HCT116 (cell line): ENCODE results near the gene PLEKHG3. TPM values are rescaled to one million over a fixed set of nuclear protein-coding genes. Genes with fewer than 3 reads are reported as not detected.

Experiments used
- ATAC-seq: fragments of 200-7000 bp; cut with Tn5 transposase; 2 replicates; pipeline ENCODE4 v1.9.1; 2020; ENCODE audit warnings: mild to moderate bottlenecking, moderate library complexity
- BruUV-seq: library from RNA; stranded (reverse); fragments of 400-500 nt; replicated peaks from 2 replicates; lab custom pipeline; 2021; lab: Mats Ljungman, UMichigan
- CTCF ChIA-PET: fragments of 300-600 bp; sonication (Branson Sonifier 250); formaldehyde crosslinking; loops from one replicate; lab custom pipeline; 2021; ENCODE audit warnings: antibody characterized with exemption; lab: Charles Lee
- POLR2A ChIA-PET: fragments of 300-600, 350-600 bp; sonication (Branson Sonifier 250); formaldehyde crosslinking; loops from one replicate; lab custom pipeline; 2021; ENCODE audit warnings: antibody characterized with exemption; lab: Charles Lee
- RAD21 ChIA-PET, 2 experiments: fragments of 300-600 bp; sonication (Branson Sonifier 250); formaldehyde crosslinking; loops; one replicate each; lab custom pipeline; 2023; ENCODE audit warnings: low total read pairs in 2 of 2; ENCODE audit not compliant: uncharacterized antibody in 2 of 2, unreplicated experiment in 2 of 2, low non-redundant PET in 1 of 2; lab: Charles Lee
- DNase-seq: peaks from one replicate; pipeline ENCODE4 v3.0.0-alpha.2; 2010; ENCODE audit warnings: low read depth, low spot score
- H2AFZ ChIP-seq: fragments of 200-600 bp; shearing (Covaris generic), sonication (generic); 2 replicates; pipeline ENCODE4 v1.6.1; 2017; ENCODE audit warnings: low read depth, mixed run types, mixed read lengths, antibody characterized with exemption, low read length; ENCODE audit not compliant: poor library complexity, severe bottlenecking
- H3K27ac ChIP-seq: 2 replicates; pipeline ENCODE4 v1.5.1; 2012; ENCODE audit warnings: low read depth, low read length
- H3K27me3 ChIP-seq: fragments of 200-600 bp; sonication (generic); 2 replicates; pipeline ENCODE4 v1.6.1; 2016; ENCODE audit warnings: mixed run types, low read length, mixed read lengths; ENCODE audit not compliant: insufficient read depth
- H3K36me3 ChIP-seq, 2 experiments: fragments of 200-500 bp in 1 of 2; fragments of 200-600 bp in 1 of 2; sonication (Bioruptor generic) in 1 of 2; sonication (generic) in 1 of 2; 2 replicates each; pipeline versions ENCODE4 v1.5.1 to v1.6.1; 2014 to 2016; ENCODE audit warnings: low read length in 2 of 2, inconsistent platforms in 1 of 2, mixed read lengths in 1 of 2, mixed run types in 1 of 2; ENCODE audit not compliant: insufficient read depth in 2 of 2, control insufficient read depth in 1 of 2
- H3K4me1 ChIP-seq, 2 experiments: fragments of 200-600 bp in 1 of 2; sonication (generic) in 1 of 2; 2 replicates each; pipeline versions ENCODE4 v1.5.1 to v1.6.1; 2012 to 2017; ENCODE audit warnings: low read length in 2 of 2, inconsistent platforms in 1 of 2, mild to moderate bottlenecking in 1 of 2, mixed read lengths in 1 of 2, mixed run types in 1 of 2, moderate library complexity in 1 of 2; ENCODE audit not compliant: insufficient read depth in 2 of 2, control insufficient read depth in 1 of 2
- H3K4me2 ChIP-seq: fragments of 200-600 bp; sonication (generic); 2 replicates; pipeline ENCODE4 v1.6.1; 2017; ENCODE audit warnings: mixed run types, low read length, mixed read lengths
- H3K4me3 ChIP-seq, 2 experiments: fragments of 200-600 bp in 1 of 2; sonication (generic) in 1 of 2; replicated peaks in 1 of 2; 2 replicates each; pipeline ENCODE4 v1.5.1; 2011 to 2016; ENCODE audit warnings: low read length in 2 of 2, control low read depth in 1 of 2, low read depth in 1 of 2, mild to moderate bottlenecking in 1 of 2, mixed read lengths in 1 of 2, mixed run types in 1 of 2
- H3K79me2 ChIP-seq: fragments of 200-600 bp; sonication (generic); 2 replicates; pipeline ENCODE4 v1.6.1; 2017; ENCODE audit warnings: mild to moderate bottlenecking, mixed run types, low read length, moderate library complexity, mixed read lengths; ENCODE audit not compliant: insufficient read depth
- H3K9ac ChIP-seq: fragments of 200-600 bp; sonication (generic); 2 replicates; pipeline ENCODE4 v1.6.1; 2016; ENCODE audit warnings: low read length, mixed read lengths
- H3K9me2 ChIP-seq: fragments of 200-600 bp; sonication (generic), shearing (Covaris generic); 2 replicates; pipeline ENCODE4 v1.6.1; 2017; ENCODE audit warnings: mixed run types, mild to moderate bottlenecking, moderate library complexity; ENCODE audit not compliant: insufficient read depth
- H3K9me3 ChIP-seq, 2 experiments: fragments of 200-500 bp in 1 of 2; fragments of 200-600 bp in 1 of 2; sonication (Bioruptor generic) in 1 of 2; sonication (generic) in 1 of 2; 2 replicates each; pipeline ENCODE4 v1.6.1; 2014 to 2017; ENCODE audit warnings: low read length in 2 of 2, mixed read lengths in 2 of 2, inconsistent platforms in 1 of 2, low read depth in 1 of 2, mild to moderate bottlenecking in 1 of 2, mixed run types in 1 of 2, moderate library complexity in 1 of 2; ENCODE audit not compliant: control insufficient read depth in 1 of 2, insufficient read depth in 1 of 2
- H4K20me1 ChIP-seq: fragments of 200-600 bp; sonication (generic), shearing (Covaris generic); 2 replicates; pipeline ENCODE4 v1.6.1; 2017; ENCODE audit warnings: mixed run types, mild to moderate bottlenecking, moderate library complexity; ENCODE audit not compliant: insufficient read depth
- ATF3 ChIP-seq: IDR thresholded peaks from 2 replicates; pipeline ENCODE4 v1.6.1; 2012
- EGR1 ChIP-seq: IDR thresholded peaks from 2 replicates; pipeline ENCODE4 v1.6.1; 2012; ENCODE audit warnings: low read depth
- TCF7L2 ChIP-seq: IDR thresholded peaks from 2 replicates; pipeline ENCODE4 v1.7.0; 2011; ENCODE audit warnings: borderline replicate concordance, inconsistent platforms; ENCODE audit not compliant: insufficient read depth, insufficient read length; ENCODE audit errors: extremely low read depth
- ZNF274 ChIP-seq: fragments of 200-500 bp; sonication (Bioruptor generic); IDR thresholded peaks from 2 replicates; pipeline ENCODE4 v1.6.1; 2014; ENCODE audit warnings: mild to moderate bottlenecking, low read depth, low read length, inconsistent platforms
- intact Hi-C: fragments of 100-400 bp; cut with micrococcal nuclease; formaldehyde crosslinking; loops from 2 replicates; pipeline ENCODE4 v1.10.0; 2022
- total RNA-seq: library from RNA; stranded (reverse); gene quantifications from one replicate; pipeline ENCODE4 v1.2.1, GENCODE V29; 2021; ENCODE audit not compliant: unreplicated experiment

The PLEKHG3 gene
- total RNA-seq, 1 experiment from 2014 or later, result 55.6 TPM

GRCh38 chr14:64761441-64762043 is 57.3 kb downstream of the PLEKHG3 start (continued):
- TF ChIP-seq ZNF274 (no peak), EGR1 (no peak)

GRCh38 chr14:64762044-64763034 is 58.1 kb downstream of the PLEKHG3 start:
- Histone ChIP-seq H3K4me3 (peak overlapping the region in 1 of 2 experiments; percentile 28; a peak in 2 of 4 replicates), H3K9ac (peak overlapping the region; percentile 9; the same call in 1 of the 2 replicates), H3K36me3 (no peaks in the 10 kb centered on the region), H2AFZ (no peak overlapping the region), H3K9me2 (no peaks in the 10 kb centered on the region), H3K27me3 (no peaks in the 10 kb centered on the region), H3K4me2 (peak overlapping the region; percentile 67), H3K79me2 (no peaks in the 10 kb centered on the region), H3K27ac (no peak overlapping the region), H4K20me1 (no peaks in the 10 kb centered on the region), H3K9me3 (no peaks in the 10 kb centered on the region), H3K4me1 (peaks cover 53 to 80% of the 10 kb centered on the region in 2 experiments)
- ChIA-PET RAD21 (interaction anchor here in 1 of 2 experiments (1.1 kb wide), 1 partner anchor 92 kb away, joined by 3 read pairs; no protein-coding TSS in a partner anchor), CTCF (interaction anchor here (0.7 to 2.3 kb wide), 14 partner anchors 10 to 149 kb away, joined by 3 to 13 read pairs (median 3); no protein-coding TSS in a partner anchor), POLR2A (no interaction called here)
- no TSS peak for BruUV-seq
- TF ChIP-seq ATF3 (no peak), TCF7L2 (peak; percentile 16)
- ATAC-seq (peak; percentile 30), DNase-seq (peak; percentile 51)
- intact Hi-C loops, result loop anchor here (5.0 kb wide), 2 partner anchors 130 to 420 kb away; no protein-coding TSS in a partner anchor
